NCI-H82 (cell line): ENCODE measurements around the gene ARSI.
"Not testable (repeated sequence)": the region's sequence is repeated elsewhere in the genome, so short reads cannot be mapped to it uniquely, and the experiment has no call there.

Experiments
- DNase-seq: peaks from one replicate; lab custom pipeline; 2025; lab: John Stamatoyannopoulos, UW

Gene ARSI

DNA sequence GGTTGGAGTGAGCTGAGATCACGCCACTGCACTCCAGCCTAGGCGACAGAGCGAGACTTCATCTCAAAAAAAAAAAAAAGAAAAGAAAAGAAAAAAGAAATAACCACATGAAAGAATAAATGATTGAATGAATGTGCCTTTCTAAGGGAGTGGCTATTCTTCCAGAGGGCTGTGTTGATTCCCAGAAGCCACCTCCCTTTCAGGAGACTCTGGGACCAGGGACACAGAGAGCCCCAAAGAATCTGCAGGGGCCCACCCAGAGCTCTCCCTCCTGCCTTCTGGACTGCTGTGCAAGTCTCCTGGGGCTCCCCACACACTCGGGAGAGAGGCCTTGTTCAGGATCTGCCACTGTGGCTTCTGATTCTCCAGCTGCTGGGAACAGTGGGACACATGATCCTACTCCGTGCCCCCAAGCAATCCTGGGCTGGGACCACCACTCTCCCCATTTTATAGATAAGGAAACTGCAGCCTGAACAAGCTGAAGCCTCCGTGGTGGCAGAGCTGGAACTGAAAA is 36.8 kb downstream of the ARSI start:
- no peak for DNase-seq

GRCh38 chr5:150264667-150265603 is 37.8 kb downstream of the ARSI start:
- no peak for DNase-seq

- peak; percentile 66 for DNase-seq
Observed at GRCh38 chr5:150263801-150264621, 38.7 kb downstream of the ARSI start.

GRCh38 chr5:150263375-150263775 is 39.3 kb downstream of the ARSI start:
- DNase-seq: no peak

DNA sequence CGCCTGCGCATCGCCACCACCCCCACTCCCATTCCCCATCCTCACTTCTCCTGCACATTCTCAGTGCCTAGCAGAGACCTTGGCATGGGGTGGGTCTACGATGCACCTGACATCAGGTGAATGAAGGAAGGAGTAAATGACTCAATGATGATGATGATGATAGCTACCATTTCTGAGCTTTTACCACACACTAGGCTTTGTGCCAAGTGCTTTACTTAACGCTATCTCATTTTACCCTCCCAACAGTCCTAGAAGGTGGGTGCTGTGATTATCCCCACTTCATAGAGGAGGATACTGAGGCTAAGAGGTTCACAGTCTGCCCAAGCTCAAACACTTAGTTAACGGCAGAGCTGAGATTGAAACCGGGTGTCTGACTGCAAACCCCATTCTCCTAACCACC is 40.2 kb downstream of the ARSI start:
- DNase-seq: no peak

DNA sequence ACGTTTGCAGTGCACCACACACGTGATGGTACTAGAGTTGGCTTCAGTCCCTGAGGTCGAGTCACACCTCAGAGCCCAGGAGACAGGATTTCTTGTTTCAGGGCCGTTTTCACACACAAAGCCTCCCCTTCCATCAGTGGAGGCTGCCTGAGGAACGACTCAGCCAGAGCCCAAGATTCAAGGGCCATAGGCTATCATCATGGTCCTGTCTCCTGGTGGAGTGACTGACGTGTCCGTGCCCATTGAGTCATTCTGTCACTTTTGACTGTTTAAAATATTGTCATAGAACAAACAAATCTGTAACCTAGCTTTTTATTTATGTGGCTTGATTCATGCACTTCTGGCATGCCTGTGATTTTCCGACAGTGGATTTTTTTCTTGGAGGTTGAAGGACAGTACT is 41.5 kb downstream of the ARSI start:
- no peak for DNase-seq

DNA sequence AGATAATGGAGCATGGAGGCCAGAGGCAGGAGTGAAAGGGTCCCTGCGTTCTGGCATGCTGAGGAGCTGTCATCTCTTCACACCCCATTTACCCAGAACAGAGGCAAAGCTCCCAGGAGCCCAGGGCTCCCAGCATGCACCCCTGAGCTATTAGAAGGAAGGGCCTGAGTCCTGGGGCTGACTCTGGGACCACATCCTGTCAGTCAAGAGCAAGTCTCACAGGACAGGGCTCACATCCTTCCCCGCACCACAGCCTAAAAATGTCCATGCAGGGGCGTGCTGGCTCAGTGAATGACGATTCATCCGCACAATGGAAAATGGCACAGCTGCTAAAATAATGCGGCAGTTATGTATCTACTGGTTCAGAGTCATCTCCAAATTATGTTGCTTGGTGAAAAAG is 44.6 kb downstream of the ARSI start:
- DNase-seq: no peak

DNA sequence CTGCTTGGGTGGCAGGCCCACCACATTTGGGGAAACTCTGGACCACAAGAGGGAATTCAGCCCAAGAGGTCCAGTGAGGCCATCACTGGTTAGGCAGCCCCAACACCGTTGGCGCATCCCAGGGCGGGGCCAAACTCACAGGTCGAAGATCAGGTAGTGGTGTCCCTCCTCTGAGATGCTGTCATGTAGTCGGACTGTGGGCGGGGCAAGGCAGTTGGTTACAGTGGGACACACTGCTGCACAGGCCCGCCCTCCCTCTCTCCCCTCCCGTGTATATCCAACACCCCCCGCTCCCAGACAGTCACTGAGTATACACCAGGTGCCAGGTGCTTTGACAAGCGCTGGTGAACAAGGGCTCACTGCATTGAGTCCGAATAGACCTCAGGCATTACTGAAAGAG is 45.3 kb downstream of the ARSI start:
- DNase-seq: no peak

DNA sequence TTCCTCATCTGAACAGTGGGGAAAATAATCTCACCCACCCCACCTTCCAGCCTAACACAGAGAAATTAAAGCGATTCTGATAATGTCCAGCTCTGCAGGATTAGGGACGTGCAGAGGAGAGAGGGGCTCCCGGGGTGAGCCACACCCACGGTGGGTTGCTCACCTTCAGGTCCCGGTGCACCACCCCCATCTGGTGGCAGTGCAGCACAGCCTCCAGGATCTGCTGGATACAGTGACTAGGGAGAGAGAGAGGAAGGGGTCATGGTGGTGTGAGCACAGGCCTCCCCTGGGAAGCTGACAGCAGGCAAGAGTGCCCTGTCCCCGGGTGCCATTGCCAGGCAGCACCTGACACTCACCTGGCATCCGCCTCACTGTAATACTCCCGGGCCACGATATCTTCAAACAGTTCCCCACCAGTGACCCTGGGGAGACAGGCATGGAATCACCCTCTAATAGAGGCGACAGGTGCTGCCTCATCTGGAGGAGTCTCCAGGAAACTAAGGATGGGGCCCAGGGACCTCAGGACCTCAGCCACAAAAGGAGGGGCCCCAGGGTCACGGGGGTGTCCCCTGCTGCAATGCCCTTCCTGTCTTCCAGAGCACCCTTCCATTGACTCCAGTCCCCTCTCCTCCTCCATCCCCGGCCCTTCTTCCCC is 46.2 kb downstream of the ARSI start:
- peak; percentile 66 for DNase-seq

DNA sequence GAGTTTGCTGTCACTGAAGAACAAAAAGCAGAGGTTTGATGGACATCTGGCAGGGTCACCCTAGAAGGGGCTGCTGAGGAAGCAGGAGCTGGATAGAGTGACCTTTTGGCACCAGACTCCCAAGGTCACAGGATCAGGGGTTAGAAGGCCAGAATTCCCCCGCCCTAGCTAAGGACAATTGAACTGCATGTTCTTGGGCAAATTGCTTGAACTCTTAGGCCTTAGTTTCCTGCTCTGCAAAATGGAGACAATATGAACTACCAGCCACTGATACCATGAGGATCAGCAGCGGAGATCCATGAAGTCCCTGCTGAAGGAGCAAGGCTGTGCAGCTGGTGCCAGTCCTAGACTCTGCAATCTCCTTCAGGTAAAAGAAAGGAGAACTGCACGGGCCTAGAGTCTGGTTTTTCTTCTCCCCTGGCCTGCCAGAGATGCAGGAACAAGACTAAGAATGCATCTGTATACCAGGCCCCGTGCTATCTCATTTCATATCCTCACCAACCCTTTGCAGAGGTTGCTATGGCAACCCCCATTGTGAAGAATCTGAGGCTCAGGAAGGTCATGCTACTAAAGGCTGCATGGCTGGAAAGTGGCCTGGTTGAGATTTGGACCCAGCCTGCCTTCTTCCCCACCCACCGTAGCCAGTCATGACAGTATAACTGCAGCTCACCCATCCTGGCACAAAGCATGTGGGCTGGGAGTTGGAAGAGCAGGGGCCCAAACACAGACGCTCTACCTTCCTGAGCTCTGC is 46.9 kb downstream of the ARSI start:
- no peak for DNase-seq

- peak; percentile 71 for DNase-seq
Observed at GRCh38 chr5:150254774-150255173, 47.9 kb downstream of the ARSI start.

DNA sequence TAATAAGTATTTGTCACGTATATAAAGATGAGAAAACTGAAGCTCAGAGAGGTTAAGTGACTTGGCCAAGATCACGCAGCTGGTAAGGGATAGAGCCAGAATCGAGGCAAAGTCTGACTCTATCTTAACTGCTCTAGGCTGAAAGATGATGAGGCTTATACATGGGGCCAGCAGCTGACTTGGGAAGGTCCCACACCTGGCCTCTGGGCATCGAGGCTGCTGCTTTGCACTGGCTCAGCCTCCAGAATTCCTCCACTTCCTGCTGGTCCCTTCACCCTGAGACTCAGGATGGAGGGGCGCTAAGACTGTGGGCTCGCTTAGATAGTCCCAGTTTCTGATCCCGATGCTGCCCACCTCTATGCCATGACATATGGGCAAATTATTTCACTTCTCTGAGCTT is 48.3 kb downstream of the ARSI start:
- peak; percentile 71 for DNase-seq

DNA sequence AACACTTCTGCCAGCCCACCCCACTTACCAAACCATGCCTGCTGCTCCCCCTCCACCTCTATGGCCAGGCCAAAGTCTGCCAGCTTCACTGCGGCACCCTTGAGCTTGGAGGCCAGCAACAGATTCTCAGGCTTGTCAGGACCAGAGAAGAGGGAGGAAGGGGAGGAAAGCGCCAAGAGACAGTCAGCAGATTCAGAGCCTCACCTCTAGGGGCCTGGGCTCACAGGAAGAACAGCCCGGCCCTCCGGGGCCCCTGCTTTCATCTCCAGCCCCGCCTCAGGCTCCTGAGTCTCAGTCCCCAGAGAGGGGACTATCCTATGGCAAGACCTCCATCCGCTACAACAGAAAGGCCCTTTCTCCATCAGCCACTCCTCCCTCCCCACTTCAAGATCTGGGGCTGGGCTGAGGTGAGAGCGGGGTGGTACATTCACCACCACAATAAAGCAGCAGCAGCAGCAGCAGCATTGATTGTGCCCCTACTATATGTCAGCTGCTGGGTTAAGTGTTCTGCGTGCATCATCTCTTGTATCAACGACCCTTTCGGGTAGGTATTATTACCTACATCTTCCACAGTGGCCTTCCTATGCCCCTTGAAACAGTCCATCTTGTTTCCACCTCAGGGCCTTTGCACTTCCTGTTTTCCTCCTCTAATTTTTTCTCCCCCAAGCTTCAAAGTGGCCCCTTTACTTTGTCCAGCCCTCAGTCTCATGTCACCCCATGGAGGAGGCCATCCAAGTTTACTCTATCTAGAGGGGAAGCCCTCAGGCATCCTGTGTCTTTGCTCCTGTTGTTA is 49.1 kb downstream of the ARSI start:
- DNase-seq: no peak

DNA sequence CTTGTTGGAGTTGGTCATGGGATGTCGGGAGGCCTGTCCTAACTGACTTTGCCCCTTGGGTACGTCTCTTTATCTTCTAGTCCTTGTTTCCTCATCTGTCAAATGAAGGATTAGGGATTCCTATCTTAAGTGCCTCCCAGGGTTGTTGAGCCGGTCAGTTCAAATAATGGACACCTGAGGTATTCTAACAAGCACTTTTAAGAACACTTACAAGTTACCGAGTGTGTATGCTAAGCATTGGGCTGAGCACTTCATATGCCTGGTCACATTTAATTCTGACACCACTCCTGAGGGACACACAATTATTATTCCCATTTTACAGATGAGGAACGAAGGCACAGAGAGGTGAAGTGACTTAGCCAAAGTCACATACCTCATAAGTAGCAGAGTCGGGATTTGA is 50.2 kb downstream of the ARSI start:
- no peak for DNase-seq

DNA sequence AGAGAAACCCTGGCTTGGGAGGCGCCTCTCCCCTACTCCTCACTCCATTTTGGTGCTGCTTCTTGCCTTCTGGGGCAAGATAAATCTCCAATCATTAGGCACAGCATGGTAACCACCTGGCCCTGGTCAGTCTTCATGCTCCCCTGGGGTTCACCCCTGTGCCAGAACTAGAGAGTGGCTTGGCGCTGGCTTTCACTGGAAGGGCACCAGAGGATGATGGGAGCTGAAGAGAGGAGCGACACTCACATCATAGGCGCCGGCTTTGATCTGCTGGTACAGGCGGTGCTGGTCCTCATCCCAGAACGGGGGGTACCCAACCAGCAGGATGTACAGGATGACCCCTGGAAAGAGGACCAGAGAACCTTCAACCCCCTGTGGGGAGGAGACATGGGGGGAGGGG is 51.2 kb downstream of the ARSI start:
- no peak for DNase-seq

GRCh38 chr5:150249744-150250143 is 53.0 kb downstream of the ARSI start:
- DNase-seq: peak; percentile 15

- no peak for DNase-seq
Observed at GRCh38 chr5:150248946-150249345, 53.8 kb downstream of the ARSI start.

GRCh38 chr5:150248493-150248892 is 54.2 kb downstream of the ARSI start:
- DNase-seq: not testable (repeated sequence)

- DNase-seq: no peak
Observed at GRCh38 chr5:150247726-150248125, 55.0 kb downstream of the ARSI start.

- DNase-seq: no peak
Observed at GRCh38 chr5:150246835-150247234, 55.9 kb downstream of the ARSI start.

- no peak for DNase-seq
Observed at GRCh38 chr5:150246429-150246828, 56.3 kb downstream of the ARSI start.
